K562 (cell line): ENCODE results near the gene GPRASP1. TPM values are rescaled to one million over a fixed set of nuclear protein-coding genes. Genes with fewer than 3 reads are reported as not detected.

Experiments used
- ATAC-seq: fragments of 200-7000 bp; cut with Tn5 transposase; 3 replicates; pipeline ENCODE4 v1.9.1; 2020; ENCODE audit warnings: moderate library complexity
- Bru-seq: library from RNA; stranded (reverse); fragments of 400-500 nt; gene quantifications from one replicate; lab custom pipeline; 2021; lab: Mats Ljungman, UMichigan
- BruChase-seq, 2 experiments: library from RNA; stranded (reverse); fragments of 400-500 nt; gene quantifications; one replicate each; lab custom pipeline; 2021; lab: Mats Ljungman, UMichigan
- BruUV-seq: library from RNA; stranded (reverse); fragments of 400-500 nt; replicated peaks from 2 replicates; lab custom pipeline; 2021; lab: Mats Ljungman, UMichigan
- CTCF ChIA-PET: fragments of 300-600 bp; formaldehyde crosslinking; extraction: SDS; loops from one replicate; lab custom pipeline; 2021; ENCODE audit warnings: low intra/inter-chr PET ratio; lab: Yijun Ruan, JAX
- POLR2A ChIA-PET: fragments of 300-600, 350-650 bp; sonication (Branson Sonifier 250); formaldehyde crosslinking; extraction: SDS; loops from one replicate; lab custom pipeline; 2021; ENCODE audit warnings: antibody characterized with exemption, inconsistent platforms; lab: Yijun Ruan, JAX
- DNase-seq, 4 experiments: peaks; one replicate each; pipeline versions ENCODE4 v3.0.0 to v3.0.0-alpha.2; 2011 to 2018; ENCODE audit warnings: low spot score in 3 of 4, mixed read lengths in 3 of 4; ENCODE audit errors: extremely low read depth in 1 of 4
- FAIRE-seq: peaks from 2 replicates; lab custom pipeline; 2011; peaks lifted over from hg19 to GRCh38; lab: Jason Lieb, UNC
- H2AFZ ChIP-seq: 2 replicates; pipeline ENCODE4 v1.6.0; 2011; ENCODE audit warnings: low read depth, low read length, control low read depth, inconsistent platforms
- H3K27ac ChIP-seq: fragments of 200-600 bp; 3 replicates; pipeline ENCODE4 v1.8.0; 2011; ENCODE audit warnings: low read depth, mild to moderate bottlenecking, control low read depth, inconsistent platforms, low read length, moderate library complexity, mixed read lengths; ENCODE audit errors: extremely low read depth
- H3K27me3 ChIP-seq, 2 experiments: fragments of 300-600 bp in 1 of 2; 2 replicates in 1 of 2; 3 replicates in 1 of 2; pipeline versions ENCODE4 v1.6.0 to v1.8.0; 2011; ENCODE audit warnings: inconsistent platforms in 2 of 2, low read length in 2 of 2, mild to moderate bottlenecking in 1 of 2, mixed read lengths in 1 of 2, moderate library complexity in 1 of 2; ENCODE audit not compliant: control insufficient read depth in 2 of 2, insufficient read depth in 2 of 2
- H3K36me3 ChIP-seq: fragments of 300-600 bp; 3 replicates; pipeline ENCODE4 v1.8.0; 2011; ENCODE audit warnings: mild to moderate bottlenecking, low read length, inconsistent platforms; ENCODE audit not compliant: control insufficient read depth, insufficient read depth
- H3K4me1 ChIP-seq, 2 experiments: fragments of 200-600 bp in 1 of 2; replicated peaks in 1 of 2; 2 replicates in 1 of 2; 3 replicates in 1 of 2; pipeline versions ENCODE4 v1.5.1 to v1.8.0; 2011; ENCODE audit warnings: inconsistent platforms in 2 of 2, low read length in 2 of 2, mild to moderate bottlenecking in 1 of 2, mixed read lengths in 1 of 2, moderate library complexity in 1 of 2; ENCODE audit not compliant: control insufficient read depth in 2 of 2, insufficient read depth in 2 of 2
- H3K4me2 ChIP-seq: 2 replicates; pipeline ENCODE4 v1.6.1; 2011; ENCODE audit warnings: low read length, control low read depth, inconsistent platforms, mixed read lengths; ENCODE audit not compliant: insufficient read depth
- H3K4me3 ChIP-seq: fragments of 200-600 bp; sonication (generic), shearing (Covaris generic); 2 replicates; pipeline ENCODE4 v1.5.1; 2016; ENCODE audit warnings: control low read depth, inconsistent platforms
- H3K79me2 ChIP-seq: fragments of 200-600 bp; 3 replicates; pipeline ENCODE4 v1.8.0; 2011; ENCODE audit warnings: low read length, inconsistent platforms; ENCODE audit not compliant: control insufficient read depth, insufficient read depth
- H3K9ac ChIP-seq, 2 experiments: 2 replicates each; pipeline versions ENCODE4 v1.6.0 to v1.6.1; 2011; ENCODE audit warnings: low read depth in 2 of 2, low read length in 2 of 2, control low read depth in 1 of 2, inconsistent platforms in 1 of 2, mild to moderate bottlenecking in 1 of 2, mixed read lengths in 1 of 2; ENCODE audit not compliant: insufficient read depth in 1 of 2
- H3K9me1 ChIP-seq: one replicate; pipeline ENCODE4 v1.6.0; 2011; ENCODE audit warnings: inconsistent platforms, mild to moderate bottlenecking, low read length, moderate library complexity; ENCODE audit not compliant: control insufficient read depth, insufficient read depth
- H3K9me3 ChIP-seq: replicated peaks from 2 replicates; pipeline ENCODE4 v1.5.1; 2011; ENCODE audit warnings: low read depth, low read length, inconsistent platforms; ENCODE audit not compliant: control insufficient read depth, insufficient read depth
- H4K20me1 ChIP-seq: replicated peaks from 2 replicates; pipeline ENCODE4 v1.6.1; 2011; ENCODE audit warnings: low read length, inconsistent platforms, mixed read lengths; ENCODE audit not compliant: control insufficient read depth, insufficient read depth
- EHMT2 ChIP-seq: fragments of 450-650 bp; IDR thresholded peaks from 2 replicates; pipeline ENCODE4 v1.6.1; 2018; ENCODE audit warnings: antibody characterized with exemption
- FOXM1 ChIP-seq, 2 experiments: fragments of 450-650 bp in 1 of 2; sonication (generic) in 1 of 2; formaldehyde crosslinking in 1 of 2; IDR thresholded peaks; 2 replicates each; pipeline versions ENCODE4 v1.6.1 to v1.9.0; 2017 to 2022; ENCODE audit warnings: low read depth in 2 of 2, mild to moderate bottlenecking in 2 of 2, missing genetic modification reagents in 1 of 2, moderate library complexity in 1 of 2
- NONO ChIP-seq, 2 experiments: fragments of 200-400 bp in 1 of 2; fragments of 450-650 bp in 1 of 2; formaldehyde crosslinking in 1 of 2; IDR thresholded peaks; 2 replicates each; pipeline ENCODE4 v1.6.1; 2017; ENCODE audit warnings: low read depth in 2 of 2, mild to moderate bottlenecking in 2 of 2, moderate library complexity in 2 of 2, low read length in 1 of 2
- WGBS: fragments of 100-300 bp; shearing (Covaris generic); methylation state at CpG from one replicate; pipeline ENCODE4 v1.1.6; 2016; ENCODE audit warnings: low coverage, mixed read lengths; ENCODE audit not compliant: insufficient coverage; ENCODE audit errors: missing lambda C conversion rate; 5-methylcytosine and 5-hydroxymethylcytosine counted together
- in situ Hi-C: fragments of 300-500 bp; cut with MboI; formaldehyde crosslinking; loops from 4 replicates; pipeline ENCODE4 v1.15.0; 2018; ENCODE audit warnings: inconsistent platforms, mixed read lengths
- intact Hi-C: fragments of 100-400 bp; cut with micrococcal nuclease; formaldehyde crosslinking; loops from 2 replicates; pipeline ENCODE4 v1.14.2; 2022
- long read RNA-seq, 3 experiments: library from polyadenylated mRNA in 2 of 3; library from RNA in 1 of 3; unstranded in 2 of 3; stranded (forward) in 1 of 3; transcript quantifications; one replicate each; pipeline ENCODE4 v2.0.0, GENCODE V29; 2019 to 2022
- polyA minus RNA-seq, 3 experiments: library from RNA; depleted of rRNA, polyadenylated mRNA; stranded (reverse); fragments of >200 nt; gene quantifications; 2 replicates each; pipeline ENCODE4 v1.2.3, GENCODE V29; 2011
- polyA plus RNA-seq, 8 experiments: library from polyadenylated mRNA; depleted of rRNA in 4 of 8; stranded (reverse) in 5 of 8; unstranded in 3 of 8; fragments of >200 nt; fragmentation: Nextera tagmentation in 2 of 8; fragmentation: Illumina TruSeq in 1 of 8; extraction: Ambion mirVana in 2 of 8; extraction: Trizol in 1 of 8; gene quantifications; 2 replicates each; pipeline versions ENCODE4 v1.2.1 to v1.2.3, GENCODE V29; 2011 to 2014; ENCODE audit warnings: inconsistent platforms in 1 of 8, missing spikeins in 1 of 8
- total RNA-seq, 7 experiments: library from RNA; depleted of rRNA in 6 of 7; stranded (reverse); fragments of >200 nt in 6 of 7; fragmentation: Illumina TruSeq in 2 of 7; extraction: Trizol in 2 of 7; gene quantifications; 2 replicates each; pipeline versions ENCODE4 v1.2.1 to v1.2.3, GENCODE V29; 2011 to 2021; ENCODE audit warnings: low replicate concordance in 1 of 7

The GPRASP1 gene, protein sequence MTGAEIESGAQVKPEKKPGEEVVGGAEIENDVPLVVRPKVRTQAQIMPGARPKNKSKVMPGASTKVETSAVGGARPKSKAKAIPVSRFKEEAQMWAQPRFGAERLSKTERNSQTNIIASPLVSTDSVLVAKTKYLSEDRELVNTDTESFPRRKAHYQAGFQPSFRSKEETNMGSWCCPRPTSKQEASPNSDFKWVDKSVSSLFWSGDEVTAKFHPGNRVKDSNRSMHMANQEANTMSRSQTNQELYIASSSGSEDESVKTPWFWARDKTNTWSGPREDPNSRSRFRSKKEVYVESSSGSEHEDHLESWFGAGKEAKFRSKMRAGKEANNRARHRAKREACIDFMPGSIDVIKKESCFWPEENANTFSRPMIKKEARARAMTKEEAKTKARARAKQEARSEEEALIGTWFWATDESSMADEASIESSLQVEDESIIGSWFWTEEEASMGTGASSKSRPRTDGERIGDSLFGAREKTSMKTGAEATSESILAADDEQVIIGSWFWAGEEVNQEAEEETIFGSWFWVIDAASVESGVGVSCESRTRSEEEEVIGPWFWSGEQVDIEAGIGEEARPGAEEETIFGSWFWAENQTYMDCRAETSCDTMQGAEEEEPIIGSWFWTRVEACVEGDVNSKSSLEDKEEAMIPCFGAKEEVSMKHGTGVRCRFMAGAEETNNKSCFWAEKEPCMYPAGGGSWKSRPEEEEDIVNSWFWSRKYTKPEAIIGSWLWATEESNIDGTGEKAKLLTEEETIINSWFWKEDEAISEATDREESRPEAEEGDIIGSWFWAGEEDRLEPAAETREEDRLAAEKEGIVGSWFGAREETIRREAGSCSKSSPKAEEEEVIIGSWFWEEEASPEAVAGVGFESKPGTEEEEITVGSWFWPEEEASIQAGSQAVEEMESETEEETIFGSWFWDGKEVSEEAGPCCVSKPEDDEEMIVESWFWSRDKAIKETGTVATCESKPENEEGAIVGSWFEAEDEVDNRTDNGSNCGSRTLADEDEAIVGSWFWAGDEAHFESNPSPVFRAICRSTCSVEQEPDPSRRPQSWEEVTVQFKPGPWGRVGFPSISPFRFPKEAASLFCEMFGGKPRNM (N-terminal part only)
- 2.4 and 4.2 TPM in 2 replicates for total RNA-seq (2011; cell fraction: chromatin; rRNA removed; ENCODE audit: low replicate concordance)
- total RNA-seq (2011; cell fraction: nucleolus; rRNA removed) = 0.50 and 0.66 TPM in 2 replicates
- total RNA-seq (2011; cell fraction: nucleoplasm; rRNA removed) = 1.3 and 4.3 TPM in 2 replicates
- total RNA-seq (2014; rRNA removed) = 0.23 and 0.29 TPM in 2 replicates
- 0.55 and 0.57 TPM in 2 replicates for total RNA-seq (2014; rRNA removed; fragmentation: Illumina TruSeq; extraction: Trizol)
- total RNA-seq (2015; rRNA removed; fragmentation: Illumina TruSeq; extraction: Trizol) = 0.49 and 0.94 TPM in 2 replicates
- total RNA-seq (2021) = 0.29 and 0.38 TPM in 2 replicates
- polyA plus RNA-seq (2011; rRNA removed) = 0.14 and 0.20 TPM in 2 replicates
- polyA plus RNA-seq (2011; cell fraction: cytosol; rRNA removed) = 0.01 and 0.07 TPM in 2 replicates
- polyA plus RNA-seq (2011; cell fraction: nucleus; rRNA removed) = 0.59 and 0.84 TPM in 2 replicates
- 0.46 and 0.65 TPM in 2 replicates for polyA plus RNA-seq (2012)
- polyA plus RNA-seq (2014; fragmentation: Illumina TruSeq; extraction: Trizol) = 0.18 and 0.24 TPM in 2 replicates
- under 1 TPM; 0.01 to 0.10 TPM for polyA plus RNA-seq (2014; fragmentation: Nextera tagmentation; extraction: Ambion mirVana)
- polyA plus RNA-seq (2014; rRNA removed) = 0.16 and 0.40 TPM in 2 replicates
- 0.60 and 0.63 TPM in 2 replicates for polyA minus RNA-seq (2011; rRNA and poly(A)+ RNA removed)
- polyA minus RNA-seq (2011; cell fraction: cytosol; rRNA and poly(A)+ RNA removed) = 0.10 TPM in 1 of 2 replicates, not detected in the other
- polyA minus RNA-seq (2011; cell fraction: nucleus; rRNA and poly(A)+ RNA removed) = 0.54 and 1.7 TPM in 2 replicates
- Bru-seq, nascent RNA = percentile 38 among the genes with signal in this experiment
- percentile 47 among the genes with signal in this experiment for BruChase-seq, experiment 1, labeled RNA remaining after a 2-hour chase
- BruChase-seq, experiment 2, labeled RNA remaining after a 6-hour chase = percentile 51 among the genes with signal in this experiment
- long read RNA-seq, experiment 1 = 0 reads
- long read RNA-seq, experiment 2 = 0 reads
- long read RNA-seq, experiment 3 = 0 reads

DNA sequence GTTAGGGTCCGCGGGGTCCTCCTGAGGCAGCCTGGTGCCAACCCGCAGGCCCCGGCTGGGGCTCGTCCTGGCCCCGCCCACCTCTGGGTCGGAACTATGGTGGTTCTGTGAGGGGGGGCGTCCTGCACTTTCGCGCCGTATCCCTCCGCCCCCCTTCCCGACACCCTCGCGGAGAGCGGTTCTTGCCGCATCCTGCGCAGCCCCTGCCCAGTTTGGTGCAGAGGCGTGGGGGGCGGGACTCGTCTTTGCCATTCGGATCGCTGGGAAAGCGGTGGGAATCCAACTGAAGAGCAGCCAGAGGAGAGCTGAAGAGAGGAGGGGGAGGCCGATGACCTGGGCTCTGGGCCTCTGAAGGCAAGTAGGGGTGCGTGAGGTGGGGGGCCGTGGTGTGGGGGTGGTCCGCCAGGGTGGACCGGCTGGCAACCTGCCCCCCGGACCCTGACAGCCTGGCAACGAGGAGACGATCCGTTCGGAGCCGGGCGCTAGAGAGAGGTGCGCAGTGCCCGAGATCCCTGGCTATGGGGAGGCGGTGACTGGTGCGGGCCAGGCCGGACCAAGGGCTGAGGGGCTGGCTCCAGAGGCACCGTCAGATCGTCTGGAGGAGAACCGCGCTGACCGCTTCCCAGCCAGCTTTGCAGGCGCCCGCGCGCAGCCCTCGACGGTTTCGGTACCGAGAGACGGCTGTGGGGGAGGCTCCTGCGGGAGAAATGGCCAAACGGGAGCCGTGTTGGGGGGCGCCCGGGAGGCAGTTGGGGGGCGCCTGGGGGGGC is at the start of gene GPRASP1:
Gene GPRASP1, plus strand, starts transcription at position 242 of the 770 bp plus-strand sequence. CDS start 2,431 bp downstream, outside the sequence.
- no peak within 1 kb of the TSS for H3K9ac ChIP-seq
- CTCF ChIA-PET = no interaction called here
- no peaks in the 10 kb centered on the region for H3K79me2 ChIP-seq
- no TSS peak for BruUV-seq
- no peaks in the 10 kb centered on the region for H3K9me3 ChIP-seq
- POLR2A ChIA-PET = no interaction called here
- no peak for ATAC-seq
- H3K27me3 ChIP-seq = no peaks in the 10 kb centered on the region
- no peaks in the 10 kb centered on the region for H4K20me1 ChIP-seq
- in situ Hi-C loops (no loop called here), intact Hi-C loops (no loop called here)
- WGBS = 85% methylated on average over 12 of the region's 61 CpGs
- no peak for FAIRE-seq
- H3K4me1 ChIP-seq = no peaks in the 10 kb centered on the region
- H2AFZ ChIP-seq = no peak within 1 kb of the TSS
- H3K27ac ChIP-seq = no peak within 1 kb of the TSS
- H3K36me3 ChIP-seq = no peaks in the 10 kb centered on the region
- no peak for TF ChIP-seq NONO (IDR thresholded peaks at IDR 0.05; ENCODE audit: low read depth in 2 of 2, low read length in 1 of 2)
- TF ChIP-seq EHMT2 = no peak
- TF ChIP-seq FOXM1 (IDR thresholded peaks at IDR 0.05; ENCODE audit: low read depth) = no peak
- no peak for TF ChIP-seq FOXM1 (CRISPR knock-in tag; IDR thresholded peaks at IDR 0.05; ENCODE audit: low read depth)
- H3K4me3 ChIP-seq = no peak within 1 kb of the TSS
- no peaks in the 10 kb centered on the region for H3K9me1 ChIP-seq
- no peak for DNase-seq
- no peak within 1 kb of the TSS for H3K4me2 ChIP-seq
